Measurements from ENCODE around the gene SPINT2.

SPINT2 gene

DNA sequence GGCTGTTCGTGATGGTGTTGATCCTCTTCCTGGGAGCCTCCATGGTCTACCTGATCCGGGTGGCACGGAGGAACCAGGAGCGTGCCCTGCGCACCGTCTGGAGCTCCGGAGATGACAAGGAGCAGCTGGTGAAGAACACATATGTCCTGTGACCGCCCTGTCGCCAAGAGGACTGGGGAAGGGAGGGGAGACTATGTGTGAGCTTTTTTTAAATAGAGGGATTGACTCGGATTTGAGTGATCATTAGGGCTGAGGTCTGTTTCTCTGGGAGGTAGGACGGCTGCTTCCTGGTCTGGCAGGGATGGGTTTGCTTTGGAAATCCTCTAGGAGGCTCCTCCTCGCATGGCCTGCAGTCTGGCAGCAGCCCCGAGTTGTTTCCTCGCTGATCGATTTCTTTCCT lies 27.5 kb downstream of the SPINT2 start:
- DNase-seq (ENCODE audit: low read depth in 1 of 2, low spot score in 1 of 2), result no peak

- no peak for DNase-seq (ENCODE audit: low read depth in 1 of 2, low spot score in 1 of 2)
Observed at GRCh38 chr19:38293281-38293680, 28.9 kb downstream of the SPINT2 start.

DNA sequence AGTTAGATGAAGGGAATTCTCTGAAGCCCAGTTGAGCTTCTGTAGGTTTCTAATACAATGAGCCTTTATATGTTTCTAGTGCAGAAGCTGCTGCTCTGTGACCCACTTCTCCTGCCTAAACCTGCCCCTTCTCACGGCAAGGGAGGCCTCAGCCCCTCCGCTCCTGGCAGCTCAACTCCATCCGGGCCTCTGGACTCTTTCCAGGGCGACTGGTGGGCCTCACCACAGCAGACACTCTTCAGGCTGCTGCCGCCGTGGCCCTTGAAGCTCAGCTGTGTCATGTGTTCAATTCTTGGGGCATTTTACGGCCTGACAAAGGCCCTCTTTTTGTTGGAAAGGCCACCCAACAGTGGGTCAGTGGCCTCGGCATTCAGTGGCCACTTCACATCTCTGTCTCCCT lies 29.7 kb downstream of the SPINT2 start:
- no peak for DNase-seq (ENCODE audit: low read depth in 1 of 2, low spot score in 1 of 2)

- DNase-seq (ENCODE audit: low read depth in 1 of 2, low spot score in 1 of 2), result no peak
Observed at GRCh38 chr19:38298821-38299680, 34.7 kb downstream of the SPINT2 start.

- DNase-seq (ENCODE audit: low read depth in 1 of 2, low spot score in 1 of 2), result no peak
Observed at GRCh38 chr19:38303517-38304351, 39.4 kb downstream of the SPINT2 start, which contains the start of gene C19orf33. TSS of gene C19orf33 (plus strand) at chr19:38304251. CDS start at chr19:38304262, 11 bp downstream.

- no peak for DNase-seq (ENCODE audit: low read depth in 1 of 2, low spot score in 1 of 2)
Observed at GRCh38 chr19:38304352-38304865, 40.0 kb downstream of the SPINT2 start.

- no peak for DNase-seq (ENCODE audit: low read depth in 1 of 2, low spot score in 1 of 2)
Observed at GRCh38 chr19:38304866-38305429, 40.6 kb downstream of the SPINT2 start.

DNA sequence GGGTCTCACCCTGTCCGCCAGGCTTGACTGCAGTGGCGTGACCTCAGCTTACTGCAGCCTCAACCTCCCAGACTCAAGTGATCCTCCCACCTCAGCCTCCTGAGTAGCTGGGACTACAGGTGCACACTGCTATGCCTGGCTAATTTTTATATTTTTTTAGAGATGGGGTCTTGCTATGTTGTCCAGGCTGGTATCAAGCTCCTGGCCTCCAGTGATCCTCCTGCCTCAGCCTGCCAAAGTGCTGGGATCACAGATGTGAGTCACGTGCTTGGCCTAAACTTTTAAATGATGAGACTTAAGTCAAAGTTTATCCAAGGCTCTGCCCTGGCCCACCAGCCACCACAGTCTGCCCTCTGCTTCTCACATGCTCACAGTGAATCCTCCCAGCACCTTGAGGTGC lies 41.9 kb downstream of the SPINT2 start:
- no peak for DNase-seq (ENCODE audit: low read depth in 1 of 2, low spot score in 1 of 2)

DNA sequence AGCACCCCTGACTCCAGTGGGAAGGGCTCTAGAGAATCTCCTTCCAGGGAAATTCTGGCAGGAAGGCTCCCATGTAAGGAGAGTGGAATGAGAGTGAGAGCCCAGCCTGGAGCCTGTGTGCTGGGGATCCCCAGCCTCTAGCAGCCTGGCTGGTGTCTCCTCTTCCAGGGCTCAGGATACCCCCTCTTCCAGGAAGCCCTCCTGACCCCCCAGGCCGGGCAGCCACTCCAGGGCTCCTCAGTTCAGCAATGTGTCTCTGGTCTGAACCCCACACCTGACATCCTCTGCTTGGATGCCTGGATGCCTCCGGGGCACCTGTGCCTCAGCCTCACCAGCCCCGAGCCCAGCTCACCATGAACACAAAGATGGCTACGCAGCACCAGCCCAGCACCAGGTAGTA lies 42.7 kb downstream of the SPINT2 start:
- no peak for DNase-seq (ENCODE audit: low read depth in 1 of 2, low spot score in 1 of 2)

- DNase-seq (ENCODE audit: low read depth in 1 of 2, low spot score in 1 of 2), result no peak
Observed at GRCh38 chr19:38307597-38307996, 43.2 kb downstream of the SPINT2 start.

GRCh38 chr19:38308006-38308766 lies 43.8 kb downstream of the SPINT2 start:
- no peak for DNase-seq (ENCODE audit: low read depth in 1 of 2, low spot score in 1 of 2)

- DNase-seq (ENCODE audit: low read depth in 1 of 2, low spot score in 1 of 2), result no peak
Observed at GRCh38 chr19:38308926-38309614, 44.7 kb downstream of the SPINT2 start.

- no peak for DNase-seq (ENCODE audit: low read depth in 1 of 2, low spot score in 1 of 2)
Observed at GRCh38 chr19:38309615-38310278, 45.4 kb downstream of the SPINT2 start.

GRCh38 chr19:38310279-38310670 lies 45.9 kb downstream of the SPINT2 start:
- no peak for DNase-seq (ENCODE audit: low read depth in 1 of 2, low spot score in 1 of 2)

DNA sequence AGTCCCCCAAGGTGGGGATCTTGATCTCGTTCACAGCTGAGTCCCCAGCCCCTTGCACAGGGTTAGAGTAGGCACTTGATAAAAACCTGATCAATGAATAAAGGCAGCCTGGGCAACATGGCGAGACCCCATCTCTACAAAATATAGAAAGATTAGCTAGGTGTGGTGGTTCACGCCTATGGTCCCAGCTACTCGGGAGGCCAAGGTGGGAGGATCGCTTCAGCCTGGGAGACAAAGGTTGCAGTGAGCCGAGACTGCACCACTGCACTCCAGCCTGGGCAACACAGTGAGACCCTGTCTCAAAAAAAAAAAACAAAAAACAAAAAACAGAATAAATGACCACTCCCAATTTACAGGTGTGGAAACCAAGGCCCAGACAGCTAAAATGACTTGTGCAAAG lies 46.6 kb downstream of the SPINT2 start:
- DNase-seq (ENCODE audit: low read depth in 1 of 2, low spot score in 1 of 2), result no peak

GRCh38 chr19:38315657-38316476 lies 51.5 kb downstream of the SPINT2 start, which contains the start of gene YIF1B:
TSS of gene YIF1B (minus strand) at chr19:38315947. CDS start at chr19:38315917, 30 bp downstream.
- DNase-seq (ENCODE audit: low read depth in 1 of 2, low spot score in 1 of 2), result peak; percentile 88 to 94

DNA sequence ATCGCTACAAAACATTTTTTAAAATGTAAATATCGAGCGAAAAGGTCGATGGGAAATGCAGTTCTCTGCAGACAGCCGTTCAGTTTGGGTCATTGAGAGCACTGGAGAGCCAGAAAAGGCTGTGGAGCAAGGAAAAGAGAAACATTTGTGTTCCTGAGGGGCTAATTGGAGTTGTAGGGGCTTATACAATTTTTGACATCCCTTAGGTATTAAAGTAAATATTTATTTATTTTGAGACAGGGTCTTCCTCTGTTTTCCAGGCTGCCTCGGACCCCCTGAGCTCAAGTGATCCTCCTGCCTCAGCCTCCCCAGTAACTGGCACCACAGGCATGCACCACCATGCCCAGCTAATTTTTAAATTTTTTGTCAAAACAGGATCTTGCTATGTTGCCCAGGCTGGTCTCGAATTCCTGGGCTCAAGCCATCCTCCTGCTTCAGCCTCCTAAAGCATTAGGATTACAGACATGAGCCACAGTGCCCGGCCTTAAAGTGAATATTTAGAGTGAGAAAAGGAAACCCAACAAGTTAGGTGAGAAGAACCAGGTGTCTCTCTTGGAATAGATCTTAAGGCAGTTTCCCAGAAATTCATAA lies 52.2 kb downstream of the SPINT2 start:
- DNase-seq (ENCODE audit: low read depth in 1 of 2, low spot score in 1 of 2), result no peak

- no peak for DNase-seq (ENCODE audit: low read depth in 1 of 2, low spot score in 1 of 2)
Observed at GRCh38 chr19:38317104-38317612, 52.8 kb downstream of the SPINT2 start.

Measured in activated T-helper 1 cell treated with anti-CD3 and anti-CD28 coated beads, Interleukin-2, amount 50 U/mL, for 16 hours (primary cell).